Activated naive CD8-positive, alpha-beta T cell treated with anti-CD3 and anti-CD28 coated beads, Interleukin-2, amount 50 U/mL, for 24 hours (primary cell): ENCODE measurements around the gene APLP2.
A peak's percentile ranks its signal among the peaks of the same experiment; 100 is the strongest.

ENCODE experiments used
- ATAC-seq: fragments of 150-1000 bp; cut with Tn5 transposase; one replicate; pipeline ENCODE4 v1.10.0; 2021
- DNase-seq: peaks from one replicate; pipeline ENCODE4 v3.0.0; 2021
- H3K27ac Mint-ChIP-seq: one replicate; pipeline ENCODE4 v1.8.0; 2021; ENCODE audit warnings: mild to moderate bottlenecking, mixed read lengths
- H3K27me3 Mint-ChIP-seq: one replicate; pipeline ENCODE4 v1.8.0; 2021; ENCODE audit warnings: mixed read lengths
- H3K36me3 Mint-ChIP-seq: one replicate; pipeline ENCODE4 v1.8.0; 2021; ENCODE audit warnings: low read depth, mixed read lengths
- H3K4me1 Mint-ChIP-seq: one replicate; pipeline ENCODE4 v1.8.0; 2021; ENCODE audit warnings: mixed read lengths
- H3K4me3 Mint-ChIP-seq: one replicate; pipeline ENCODE4 v1.8.0; 2021; ENCODE audit warnings: mild to moderate bottlenecking, moderate library complexity, mixed read lengths
- H3K9me3 Mint-ChIP-seq: one replicate; pipeline ENCODE4 v1.8.0; 2021; ENCODE audit warnings: mixed read lengths

The APLP2 gene

DNA sequence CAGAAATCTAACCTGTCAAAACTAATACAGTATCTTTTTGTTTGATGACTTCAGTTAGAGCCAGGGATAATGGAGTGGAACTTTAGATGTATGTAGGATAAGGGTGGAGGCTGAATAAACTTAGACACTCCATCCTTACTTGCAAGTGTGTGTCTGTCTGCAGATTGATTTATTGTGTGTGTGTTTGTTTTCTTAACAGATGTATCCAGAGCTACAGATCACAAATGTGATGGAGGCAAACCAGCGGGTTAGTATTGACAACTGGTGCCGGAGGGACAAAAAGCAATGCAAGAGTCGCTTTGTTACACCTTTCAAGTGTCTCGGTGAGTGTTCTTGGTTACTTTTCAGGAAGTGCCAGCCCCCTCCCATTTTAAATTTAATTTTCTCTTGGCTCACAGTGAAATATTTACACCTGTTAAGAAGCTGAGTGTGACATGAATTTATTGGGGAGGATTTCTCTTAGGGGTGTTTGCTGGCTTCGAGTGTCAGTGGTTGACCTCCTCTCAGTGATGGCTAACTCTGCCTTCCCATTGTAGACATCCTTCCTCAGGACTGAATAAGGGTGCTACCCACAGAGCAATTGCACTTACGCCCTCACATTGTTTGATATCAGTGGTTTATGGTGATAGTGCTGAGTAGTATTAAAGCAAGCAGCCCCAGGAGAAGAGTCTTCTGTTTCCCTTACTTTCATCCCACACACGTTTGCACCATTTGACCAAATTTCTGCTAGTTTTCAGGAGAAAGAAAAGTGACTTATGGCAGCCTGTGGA, 40.8 kb downstream of the APLP2 start:
- no peak overlapping the region for H3K27ac Mint-ChIP-seq
- peaks cover 6% of the 10 kb centered on the region for H3K4me1 Mint-ChIP-seq
- H3K4me3 Mint-ChIP-seq, result no peak overlapping the region
- no peaks in the 10 kb centered on the region for H3K27me3 Mint-ChIP-seq
- ATAC-seq, result no peak
- H3K9me3 Mint-ChIP-seq, result no peaks in the 10 kb centered on the region
- no peak for DNase-seq
- peaks cover 38% of the 10 kb centered on the region for H3K36me3 Mint-ChIP-seq

DNA sequence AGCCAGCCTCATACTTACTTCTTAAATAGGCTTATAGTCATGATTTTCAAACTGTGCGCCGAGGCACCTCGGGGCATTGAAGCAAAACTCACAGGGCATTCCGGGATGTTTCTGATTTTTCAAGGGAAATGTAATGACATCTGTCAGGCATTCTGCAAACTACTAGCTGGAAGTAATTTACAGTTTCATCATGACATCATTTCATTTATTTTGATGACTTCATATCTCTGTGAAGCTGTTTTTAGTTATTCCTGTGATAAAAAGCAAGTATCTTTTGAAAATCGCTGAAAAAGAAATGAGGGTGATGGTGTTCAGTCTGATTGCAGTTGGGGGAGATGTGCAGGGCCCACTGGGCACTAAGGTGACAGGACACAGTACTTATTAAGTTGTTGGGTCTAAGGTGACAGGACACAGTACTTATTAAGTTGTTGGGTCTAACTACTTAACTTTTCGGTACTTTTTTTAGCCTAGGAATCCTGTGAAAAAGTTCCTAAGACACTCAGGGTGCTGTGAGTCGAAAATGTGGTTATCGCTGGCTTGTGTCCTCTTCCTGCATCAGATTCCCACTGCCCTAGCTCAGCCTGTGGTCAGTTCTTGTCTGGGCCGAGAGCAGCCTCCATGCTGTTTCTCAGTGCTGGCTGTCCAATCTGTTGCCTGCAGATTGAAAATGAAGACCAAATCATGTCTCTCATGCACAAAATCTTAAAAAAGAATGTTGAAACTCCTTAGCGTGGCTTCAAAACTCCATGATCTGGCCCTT, 42.6 kb downstream of the APLP2 start:
- H3K36me3 Mint-ChIP-seq, result peaks cover 30% of the 10 kb centered on the region
- H3K9me3 Mint-ChIP-seq, result no peaks in the 10 kb centered on the region
- H3K27ac Mint-ChIP-seq, result no peak overlapping the region
- H3K4me3 Mint-ChIP-seq, result no peak overlapping the region
- DNase-seq (no peak), ATAC-seq (no peak)
- peaks cover 4% of the 10 kb centered on the region for H3K4me1 Mint-ChIP-seq
- peaks cover under 1% of the 10 kb centered on the region for H3K27me3 Mint-ChIP-seq

DNA sequence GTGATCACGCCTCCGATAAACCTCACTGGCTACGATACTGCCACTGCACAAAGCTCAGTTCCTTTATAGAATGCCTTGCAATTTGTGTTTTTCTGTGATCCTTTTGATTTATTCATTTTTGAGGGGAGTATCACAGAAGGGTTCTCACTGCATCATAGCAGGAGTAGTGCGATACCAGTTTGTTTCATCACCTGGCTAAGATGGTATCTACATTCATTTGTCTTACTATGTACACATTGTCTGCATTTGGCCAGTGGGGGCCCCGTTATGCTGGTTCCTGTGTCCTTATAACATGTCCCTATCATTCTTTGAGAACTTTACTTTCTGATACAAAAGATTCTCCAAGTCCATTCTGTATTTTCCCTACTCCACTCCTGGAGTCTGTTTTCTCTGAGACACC, 44.6 kb downstream of the APLP2 start:
- no peak for DNase-seq
- Mint-ChIP-seq H3K9me3 (no peaks in the 10 kb centered on the region), H3K4me1 (peaks cover 23% of the 10 kb centered on the region), H3K27ac (no peak overlapping the region), H3K4me3 (no peak overlapping the region), H3K27me3 (peaks cover 3% of the 10 kb centered on the region), H3K36me3 (peaks cover 28% of the 10 kb centered on the region)
- no peak for ATAC-seq

- peaks cover 28% of the 10 kb centered on the region for H3K4me1 Mint-ChIP-seq
- H3K27me3 Mint-ChIP-seq, result peaks cover 3% of the 10 kb centered on the region
- H3K27ac Mint-ChIP-seq, result no peak overlapping the region
- no peaks in the 10 kb centered on the region for H3K9me3 Mint-ChIP-seq
- H3K36me3 Mint-ChIP-seq, result peaks cover 26% of the 10 kb centered on the region
- DNase-seq (no peak), ATAC-seq (no peak)
- H3K4me3 Mint-ChIP-seq, result no peak overlapping the region
Measured at GRCh38 chr11:130114726-130115125, 45.0 kb downstream of the APLP2 start.

- Mint-ChIP-seq H3K27me3 (peaks cover 5% of the 10 kb centered on the region), H3K36me3 (peaks cover 22% of the 10 kb centered on the region), H3K9me3 (no peaks in the 10 kb centered on the region), H3K27ac (no peak overlapping the region), H3K4me3 (no peak overlapping the region), H3K4me1 (peaks cover 30% of the 10 kb centered on the region)
- ATAC-seq, result no peak
- DNase-seq, result no peak
Measured at GRCh38 chr11:130115218-130115617, 45.5 kb downstream of the APLP2 start.

- Mint-ChIP-seq H3K9me3 (no peaks in the 10 kb centered on the region), H3K27ac (no peak overlapping the region), H3K4me1 (peaks cover 53% of the 10 kb centered on the region), H3K36me3 (peaks cover 25% of the 10 kb centered on the region), H3K4me3 (no peak overlapping the region), H3K27me3 (peaks cover 12% of the 10 kb centered on the region)
- DNase-seq (no peak), ATAC-seq (no peak)
Measured at GRCh38 chr11:130118165-130118564, 48.5 kb downstream of the APLP2 start.

DNA sequence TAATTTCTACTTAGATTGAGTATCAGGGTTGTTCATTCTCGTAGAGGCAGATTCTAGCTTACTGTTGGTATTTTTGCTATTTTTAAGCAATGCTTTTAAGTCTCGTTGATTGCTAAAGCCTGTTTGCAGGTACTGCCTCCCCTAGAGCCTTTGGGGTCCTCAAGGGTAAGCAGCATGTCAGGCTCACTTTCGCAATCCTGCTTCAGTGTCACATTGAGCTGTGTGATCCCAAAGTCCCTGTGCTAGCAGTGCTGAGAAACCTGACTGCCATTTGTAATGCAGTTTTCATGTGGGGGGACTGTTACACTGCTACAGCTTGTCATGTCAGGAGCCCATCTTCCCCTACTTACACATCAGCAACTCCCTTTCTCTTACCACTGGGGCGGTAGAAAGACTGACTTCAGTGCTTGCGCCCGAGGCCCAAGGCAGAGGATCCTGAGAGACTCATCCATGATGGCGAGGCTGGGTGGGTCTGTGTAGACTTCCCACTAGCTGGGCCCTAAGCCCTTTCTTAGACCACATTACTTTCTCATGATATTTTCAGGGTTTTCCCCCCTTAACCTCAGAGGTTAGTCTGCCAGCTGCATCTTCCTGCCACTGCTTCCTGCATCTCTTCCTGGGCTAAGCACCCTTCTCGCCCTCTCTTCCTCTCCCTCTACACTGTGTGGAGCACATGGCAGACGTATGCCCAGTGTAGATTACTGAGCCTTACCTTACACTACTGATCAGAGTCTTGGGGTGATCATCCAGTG, 49.1 kb downstream of the APLP2 start:
- ATAC-seq, result peak; percentile 83
- H3K9me3 Mint-ChIP-seq, result no peaks in the 10 kb centered on the region
- peak; percentile 56 for DNase-seq
- H3K36me3 Mint-ChIP-seq, result peaks cover 27% of the 10 kb centered on the region
- peaks cover 12% of the 10 kb centered on the region for H3K27me3 Mint-ChIP-seq
- peaks cover 53% of the 10 kb centered on the region for H3K4me1 Mint-ChIP-seq
- peak overlapping the region; percentile 40 for H3K27ac Mint-ChIP-seq
- peak overlapping the region; percentile 22 for H3K4me3 Mint-ChIP-seq

DNA sequence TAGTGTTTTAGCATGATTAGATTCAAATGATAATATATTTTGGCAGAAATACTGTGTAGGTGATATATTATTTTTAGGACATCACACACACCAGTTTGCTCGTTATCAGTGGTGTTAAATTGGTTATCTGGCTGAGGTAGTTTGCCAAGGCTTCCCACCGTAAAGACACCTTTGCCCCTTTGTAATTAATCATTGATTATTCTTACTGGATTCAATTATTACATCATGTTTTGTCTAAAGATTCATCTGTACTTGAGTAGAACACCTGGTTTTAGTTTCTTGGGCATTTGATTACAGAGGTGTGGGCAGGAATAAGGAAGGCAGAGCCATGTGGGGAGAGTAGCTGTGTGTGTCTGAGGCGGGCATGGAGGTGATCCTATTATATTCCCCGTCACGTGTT, 50.4 kb downstream of the APLP2 start:
- Mint-ChIP-seq H3K4me3 (no peak overlapping the region), H3K36me3 (peaks cover 36% of the 10 kb centered on the region), H3K9me3 (no peaks in the 10 kb centered on the region), H3K4me1 (peaks cover 51% of the 10 kb centered on the region), H3K27me3 (peaks cover 12% of the 10 kb centered on the region), H3K27ac (no peak overlapping the region)
- no peak for DNase-seq
- no peak for ATAC-seq

GRCh38 chr11:130121445-130121978, 51.8 kb downstream of the APLP2 start:
- Mint-ChIP-seq H3K4me3 (no peak overlapping the region), H3K4me1 (peaks cover 50% of the 10 kb centered on the region), H3K27ac (peak overlapping the region; percentile 81), H3K9me3 (no peaks in the 10 kb centered on the region), H3K27me3 (peaks cover 12% of the 10 kb centered on the region), H3K36me3 (peaks cover 35% of the 10 kb centered on the region)
- ATAC-seq (peak; percentile 87), DNase-seq (peak; percentile 35)

- ATAC-seq, result no peak
- Mint-ChIP-seq H3K27ac (no peak overlapping the region), H3K27me3 (peaks cover 12% of the 10 kb centered on the region), H3K4me1 (peaks cover 50% of the 10 kb centered on the region), H3K9me3 (no peaks in the 10 kb centered on the region), H3K4me3 (peak overlapping the region; percentile 3), H3K36me3 (peaks cover 35% of the 10 kb centered on the region)
- peak; percentile 31 for DNase-seq
Measured at GRCh38 chr11:130122141-130122575, 52.5 kb downstream of the APLP2 start.

- no peak for DNase-seq
- no peak overlapping the region for H3K4me3 Mint-ChIP-seq
- no peak for ATAC-seq
- peaks cover 37% of the 10 kb centered on the region for H3K4me1 Mint-ChIP-seq
- no peak overlapping the region for H3K27ac Mint-ChIP-seq
- peaks cover 10% of the 10 kb centered on the region for H3K27me3 Mint-ChIP-seq
- peaks cover 38% of the 10 kb centered on the region for H3K36me3 Mint-ChIP-seq
- H3K9me3 Mint-ChIP-seq, result no peaks in the 10 kb centered on the region
Measured at GRCh38 chr11:130123414-130124040, 53.8 kb downstream of the APLP2 start.

DNA sequence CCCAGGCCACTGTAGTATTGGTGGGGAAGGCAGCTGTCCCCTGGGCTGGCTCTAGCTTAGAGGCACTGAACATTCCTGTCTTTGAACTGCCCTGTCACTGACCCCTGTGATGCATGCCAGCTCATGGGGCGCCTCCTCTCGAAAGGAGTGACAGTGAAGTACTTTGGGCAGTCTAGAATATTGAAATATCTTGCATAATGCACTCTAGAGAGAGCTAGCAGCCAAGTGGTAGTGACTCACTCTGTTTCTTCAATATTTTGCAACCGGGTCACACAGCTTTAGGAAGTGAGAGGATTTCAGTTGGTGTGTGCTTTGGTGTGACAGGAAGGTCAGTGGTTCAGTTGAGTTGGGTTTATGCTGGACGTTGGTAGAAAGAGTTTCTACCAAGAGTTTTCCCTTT, 54.4 kb downstream of the APLP2 start:
- Mint-ChIP-seq H3K9me3 (no peaks in the 10 kb centered on the region), H3K27me3 (peaks cover 10% of the 10 kb centered on the region), H3K36me3 (peaks cover 40% of the 10 kb centered on the region), H3K4me3 (no peak overlapping the region), H3K27ac (no peak overlapping the region), H3K4me1 (peaks cover 32% of the 10 kb centered on the region)
- ATAC-seq (no peak), DNase-seq (no peak)

DNA sequence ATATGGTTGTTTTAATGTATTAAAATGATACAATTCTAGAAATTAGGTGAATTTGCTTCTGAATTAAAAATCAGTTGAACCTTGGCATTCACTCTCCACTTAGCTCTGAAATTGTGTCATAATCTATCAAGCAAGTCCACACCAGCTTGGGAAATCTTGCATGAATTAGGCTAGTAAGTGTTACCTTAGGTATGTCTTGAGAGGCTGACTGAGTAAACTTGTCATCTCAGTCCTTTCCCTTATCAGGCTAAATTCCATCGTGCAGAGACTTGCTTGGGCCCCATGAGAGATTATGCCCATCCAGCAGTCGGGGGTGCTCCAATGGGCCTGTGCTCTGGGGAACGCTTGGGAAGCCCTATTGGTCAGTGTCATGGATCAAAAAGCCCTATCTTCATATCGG, 55.9 kb downstream of the APLP2 start:
- DNase-seq, result no peak
- Mint-ChIP-seq H3K36me3 (peaks cover 44% of the 10 kb centered on the region), H3K27me3 (peaks cover 4% of the 10 kb centered on the region), H3K9me3 (no peaks in the 10 kb centered on the region), H3K4me3 (no peak overlapping the region), H3K4me1 (peaks cover 19% of the 10 kb centered on the region), H3K27ac (no peak overlapping the region)
- ATAC-seq, result no peak

- Mint-ChIP-seq H3K27ac (no peak overlapping the region), H3K9me3 (no peaks in the 10 kb centered on the region), H3K36me3 (peaks cover 45% of the 10 kb centered on the region), H3K27me3 (peaks cover under 1% of the 10 kb centered on the region), H3K4me3 (no peak overlapping the region), H3K4me1 (peaks cover 10% of the 10 kb centered on the region)
- ATAC-seq, result no peak
- no peak for DNase-seq
Measured at GRCh38 chr11:130126516-130126915, 56.8 kb downstream of the APLP2 start.
